T-helper 1 cell treated with Interleukin-12 subunit alpha and Interleukin-12 subunit beta and Interleukin-4 antibody, amounts not matched to agents 30 μg/mL and 1 μg/mL, for 36 hours (primary cell): Measurements from ENCODE around the gene CDT1.
"Not testable (repeated sequence)": the region's sequence is repeated elsewhere in the genome, so short reads cannot be mapped to it uniquely, and the experiment has no call there.

ENCODE experiments used
- H3K27ac Mint-ChIP-seq: one replicate; pipeline ENCODE4 v1.8.0; 2021; ENCODE audit warnings: mild to moderate bottlenecking, mixed read lengths
- H3K27me3 Mint-ChIP-seq: one replicate; pipeline ENCODE4 v1.8.0; 2021; ENCODE audit warnings: low read depth, mixed read lengths
- H3K36me3 Mint-ChIP-seq: one replicate; pipeline ENCODE4 v1.8.0; 2021; ENCODE audit warnings: low read depth, mixed read lengths
- H3K4me1 Mint-ChIP-seq: one replicate; pipeline ENCODE4 v1.8.0; 2021; ENCODE audit warnings: low read depth, mixed read lengths
- H3K4me3 Mint-ChIP-seq: one replicate; pipeline ENCODE4 v1.8.0; 2021; ENCODE audit warnings: mild to moderate bottlenecking, moderate library complexity, mixed read lengths
- H3K9me3 Mint-ChIP-seq: one replicate; pipeline ENCODE4 v1.8.0; 2021; ENCODE audit warnings: mixed read lengths

CDT1 gene

GRCh38 chr16:88784856-88785105 is 18.8 kb upstream of the CDT1 start:
- no peaks in the 10 kb centered on the region for H3K9me3 Mint-ChIP-seq
- H3K4me3 Mint-ChIP-seq: no peak overlapping the region
- H3K27ac Mint-ChIP-seq: no peak overlapping the region
- peaks cover 2% of the 10 kb centered on the region for H3K36me3 Mint-ChIP-seq
- peaks cover 39% of the 10 kb centered on the region for H3K4me1 Mint-ChIP-seq
- H3K27me3 Mint-ChIP-seq: peaks cover 4% of the 10 kb centered on the region

- no peaks in the 10 kb centered on the region for H3K9me3 Mint-ChIP-seq
- peak within 1 kb of the TSS; percentile 88 for H3K4me3 Mint-ChIP-seq
- peaks cover 40% of the 10 kb centered on the region for H3K4me1 Mint-ChIP-seq
- H3K27me3 Mint-ChIP-seq: peaks cover 4% of the 10 kb centered on the region
- H3K27ac Mint-ChIP-seq: peak within 1 kb of the TSS; percentile 77
- H3K36me3 Mint-ChIP-seq: peaks cover 2% of the 10 kb centered on the region
Observed at GRCh38 chr16:88785106-88785924, 18.3 kb upstream of the CDT1 start, which contains the start of gene PIEZO1. TSS of gene PIEZO1 (minus strand) at chr16:88785220. CDS start at chr16:88784964, 256 bp downstream.

GRCh38 chr16:88787579-88788314 is 15.8 kb upstream of the CDT1 start:
- Mint-ChIP-seq H3K27me3 (peaks cover 4% of the 10 kb centered on the region), H3K4me3 (no peak overlapping the region), H3K4me1 (peaks cover 25% of the 10 kb centered on the region), H3K9me3 (no peaks in the 10 kb centered on the region), H3K36me3 (peaks cover 2% of the 10 kb centered on the region), H3K27ac (peak overlapping the region; percentile 9)

GRCh38 chr16:88788749-88789148 is 14.8 kb upstream of the CDT1 start:
- not testable (repeated sequence) for H3K27me3 Mint-ChIP-seq, H3K27ac Mint-ChIP-seq, H3K9me3 Mint-ChIP-seq, H3K4me3 Mint-ChIP-seq, H3K36me3 Mint-ChIP-seq
- H3K4me1 Mint-ChIP-seq: peaks cover 21% of the 10 kb centered on the region

GRCh38 chr16:88789594-88789993 is 14.0 kb upstream of the CDT1 start:
- H3K27me3 Mint-ChIP-seq: peaks cover 4% of the 10 kb centered on the region
- H3K9me3 Mint-ChIP-seq: no peaks in the 10 kb centered on the region
- H3K36me3 Mint-ChIP-seq: no peaks in the 10 kb centered on the region
- H3K4me1 Mint-ChIP-seq: peaks cover 23% of the 10 kb centered on the region
- peak overlapping the region; percentile 25 for H3K4me3 Mint-ChIP-seq
- H3K27ac Mint-ChIP-seq: peak overlapping the region; percentile 45

- H3K4me1 Mint-ChIP-seq: peaks cover 33% of the 10 kb centered on the region
- H3K4me3 Mint-ChIP-seq: peak overlapping the region; percentile 62
- H3K9me3 Mint-ChIP-seq: no peaks in the 10 kb centered on the region
- H3K27me3 Mint-ChIP-seq: peaks cover 4% of the 10 kb centered on the region
- no peaks in the 10 kb centered on the region for H3K36me3 Mint-ChIP-seq
- peak overlapping the region; percentile 63 for H3K27ac Mint-ChIP-seq
Observed at GRCh38 chr16:88790312-88791211, 13.0 kb upstream of the CDT1 start.

GRCh38 chr16:88792078-88792550 is 11.5 kb upstream of the CDT1 start:
- Mint-ChIP-seq H3K27me3 (peaks cover 4% of the 10 kb centered on the region), H3K4me3 (no peak overlapping the region), H3K27ac (no peak overlapping the region), H3K9me3 (no peaks in the 10 kb centered on the region), H3K4me1 (peaks cover 33% of the 10 kb centered on the region), H3K36me3 (no peaks in the 10 kb centered on the region)

- Mint-ChIP-seq H3K4me1 (peaks cover 33% of the 10 kb centered on the region), H3K27ac (no peak overlapping the region), H3K27me3 (peaks cover 4% of the 10 kb centered on the region), H3K9me3 (no peaks in the 10 kb centered on the region), H3K4me3 (no peak overlapping the region), H3K36me3 (no peaks in the 10 kb centered on the region)
Observed at GRCh38 chr16:88792668-88793250, 10.8 kb upstream of the CDT1 start.

GRCh38 chr16:88793251-88793954 is 10.2 kb upstream of the CDT1 start:
- Mint-ChIP-seq H3K9me3 (no peaks in the 10 kb centered on the region), H3K4me1 (peaks cover 33% of the 10 kb centered on the region), H3K27me3 (no peaks in the 10 kb centered on the region), H3K36me3 (no peaks in the 10 kb centered on the region), H3K4me3 (no peak overlapping the region), H3K27ac (no peak overlapping the region)

- H3K27me3 Mint-ChIP-seq: no peaks in the 10 kb centered on the region
Observed at GRCh38 chr16:88796278-88796677, 7.3 kb upstream of the CDT1 start.

GRCh38 chr16:88798073-88798472 is 5.5 kb upstream of the CDT1 start:
- no peaks in the 10 kb centered on the region for H3K9me3 Mint-ChIP-seq
- no peak overlapping the region for H3K27ac Mint-ChIP-seq
- peaks cover 2% of the 10 kb centered on the region for H3K36me3 Mint-ChIP-seq
- peaks cover 26% of the 10 kb centered on the region for H3K4me1 Mint-ChIP-seq
- no peaks in the 10 kb centered on the region for H3K27me3 Mint-ChIP-seq
- no peak overlapping the region for H3K4me3 Mint-ChIP-seq

More at GRCh38 chr16:88796278-88796677, 7.3 kb upstream of the CDT1 start:
- Mint-ChIP-seq H3K4me3 (no peak overlapping the region), H3K4me1 (peaks cover 27% of the 10 kb centered on the region), H3K27ac (no peak overlapping the region), H3K9me3 (no peaks in the 10 kb centered on the region), H3K36me3 (peaks cover 2% of the 10 kb centered on the region)

- no peaks in the 10 kb centered on the region for H3K27me3 Mint-ChIP-seq
- H3K4me1 Mint-ChIP-seq: peaks cover 21% of the 10 kb centered on the region
- H3K4me3 Mint-ChIP-seq: no peak overlapping the region
- peaks cover 2% of the 10 kb centered on the region for H3K36me3 Mint-ChIP-seq
- H3K27ac Mint-ChIP-seq: no peak overlapping the region
- no peaks in the 10 kb centered on the region for H3K9me3 Mint-ChIP-seq
Observed at GRCh38 chr16:88798772-88799455, 4.7 kb upstream of the CDT1 start.

GRCh38 chr16:88799569-88800276 is 3.9 kb upstream of the CDT1 start:
- Mint-ChIP-seq H3K9me3 (no peaks in the 10 kb centered on the region), H3K27ac (peak overlapping the region; percentile 17), H3K4me1 (peaks cover 18% of the 10 kb centered on the region), H3K4me3 (peak overlapping the region; percentile 26), H3K36me3 (peaks cover 2% of the 10 kb centered on the region), H3K27me3 (no peaks in the 10 kb centered on the region)
